Endometrium (tissue), 2 donors: ENCODE measurements around the gene CD300E.
"Not testable (repeated sequence)": the region's sequence is repeated elsewhere in the genome, so short reads cannot be mapped to it uniquely, and the experiment has no call there.

Experiments used
- FAIRE-seq: peaks from 2 replicates; lab custom pipeline; 2012; peaks lifted over from hg19 to GRCh38; lab: Jason Lieb, UNC
- donor health status: control.
- donor health status: control.

The CD300E gene

DNA sequence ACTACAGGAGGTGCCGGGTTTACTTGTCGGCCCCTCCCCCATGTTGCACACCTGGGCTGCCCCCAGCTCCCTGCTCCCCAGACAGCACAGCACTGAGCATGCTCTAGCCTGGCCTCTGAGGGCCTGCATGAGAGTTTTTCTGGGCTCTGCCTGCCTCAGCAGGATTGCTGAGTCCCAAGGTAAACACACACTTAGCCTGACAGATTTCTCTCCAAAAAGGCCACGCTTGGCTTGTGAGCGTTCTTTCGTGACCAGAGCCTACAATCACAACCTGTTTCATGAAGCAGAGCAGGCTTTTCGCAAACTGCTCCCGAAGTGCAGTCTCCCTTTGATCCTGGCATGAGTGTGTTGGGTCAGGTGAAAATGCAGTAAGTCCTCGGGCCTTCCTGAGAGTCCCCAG is 9.8 kb upstream of the CD300E start:
- FAIRE-seq, result no peak

DNA sequence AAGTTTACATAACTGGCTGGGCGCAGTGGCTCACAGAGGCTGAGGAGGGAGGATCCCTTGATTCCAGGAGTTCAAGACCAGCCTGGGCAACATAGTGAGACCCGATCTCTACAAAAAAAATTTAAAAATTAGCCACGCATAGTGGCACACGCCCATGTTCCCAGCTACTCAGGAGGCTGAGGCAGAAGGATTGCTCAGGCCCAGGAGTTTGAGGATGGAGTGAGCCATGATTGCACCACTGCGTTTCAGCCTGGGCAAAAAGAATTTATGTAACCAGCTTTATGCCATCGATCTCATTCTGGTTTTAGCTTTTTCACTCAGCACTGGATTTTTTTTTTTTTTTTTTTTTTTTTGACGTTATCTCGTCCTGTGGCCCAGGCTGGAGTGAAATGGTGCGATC is 9.1 kb upstream of the CD300E start:
- FAIRE-seq, result no peak

DNA sequence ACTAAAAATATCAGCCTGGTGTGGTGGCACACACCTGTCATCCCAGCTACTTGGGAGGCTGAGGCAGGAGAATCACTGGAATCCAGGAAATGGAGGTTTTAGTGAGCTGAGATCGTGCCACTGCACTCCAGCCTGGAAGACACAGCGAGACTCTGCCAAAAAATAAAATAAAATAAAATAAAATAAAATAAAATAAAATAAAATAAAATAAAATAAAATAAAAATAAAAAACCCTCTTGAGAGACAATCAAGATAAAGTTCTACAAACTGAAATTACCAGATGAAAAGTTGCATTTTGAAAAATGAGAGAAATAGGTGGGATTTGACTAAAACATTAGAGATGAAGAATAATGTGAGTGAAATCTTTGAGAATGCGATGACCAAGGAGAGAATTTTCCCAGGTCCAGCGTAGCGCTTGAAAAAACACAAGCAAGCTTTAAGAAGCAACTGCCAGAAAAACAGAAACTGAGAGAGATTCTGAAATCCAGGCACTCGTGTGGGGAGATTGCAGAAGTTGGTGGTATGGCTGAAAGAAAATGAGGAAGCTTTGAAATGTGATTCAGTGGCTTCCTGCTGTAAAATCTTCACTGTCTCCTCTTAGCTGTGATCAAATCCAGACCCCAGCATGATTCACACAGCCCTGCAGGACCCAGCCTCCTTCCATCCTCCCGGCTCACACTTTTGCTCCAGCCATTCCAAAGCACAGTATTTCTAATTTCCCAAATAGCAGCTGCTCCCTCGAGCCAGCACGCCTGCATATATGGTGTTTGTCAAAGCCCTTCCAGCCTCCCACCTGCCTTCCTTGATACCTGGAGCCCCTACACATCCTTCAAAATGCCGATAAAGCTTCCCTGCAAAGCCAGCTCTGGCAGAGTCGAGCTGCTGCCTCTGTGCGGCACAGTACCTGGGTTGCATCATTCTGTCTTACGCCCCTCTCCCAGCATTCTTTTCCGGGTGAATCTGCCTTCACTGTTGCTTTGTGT is 8.2 kb upstream of the CD300E start:
- no peak for FAIRE-seq

DNA sequence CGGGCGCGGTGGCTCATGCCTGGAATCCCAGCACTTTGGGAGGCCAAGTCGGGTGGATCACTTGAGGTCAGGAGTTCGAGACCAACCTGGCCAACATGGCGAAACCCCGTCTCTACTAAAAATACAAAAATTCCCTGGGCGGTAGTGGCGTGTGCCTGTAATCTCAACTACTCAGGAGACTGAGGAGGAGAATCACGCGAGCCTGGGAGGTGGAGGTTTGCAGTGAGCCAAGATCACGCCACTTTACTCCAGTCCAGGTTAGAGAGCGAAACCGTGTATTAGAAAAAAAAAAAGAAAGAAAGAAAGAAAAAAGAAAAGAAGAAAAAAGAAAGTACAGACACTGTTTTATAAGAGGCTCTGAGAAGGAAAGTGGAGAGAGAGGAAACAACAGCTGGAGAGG is 6.7 kb upstream of the CD300E start:
- FAIRE-seq, result not testable (repeated sequence)

DNA sequence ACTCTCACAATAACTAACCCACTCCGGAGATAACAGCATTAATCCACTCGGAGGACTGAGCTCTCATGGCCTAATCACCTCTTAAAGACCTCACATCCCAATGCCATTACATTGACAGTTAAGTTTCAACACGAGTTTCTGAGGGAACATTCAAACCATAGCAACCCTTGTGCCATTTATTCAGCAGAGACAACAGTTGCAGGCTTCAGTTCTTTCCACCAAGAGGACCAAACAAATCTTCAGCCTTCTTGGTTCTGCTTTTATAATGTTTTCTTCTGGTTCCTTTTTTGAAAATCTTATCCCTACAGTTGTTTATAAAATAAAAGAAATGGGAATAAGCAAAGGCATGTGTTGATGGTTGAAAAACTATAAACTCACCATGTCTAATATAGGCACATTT is 2.1 kb upstream of the CD300E start:
- no peak for FAIRE-seq

DNA sequence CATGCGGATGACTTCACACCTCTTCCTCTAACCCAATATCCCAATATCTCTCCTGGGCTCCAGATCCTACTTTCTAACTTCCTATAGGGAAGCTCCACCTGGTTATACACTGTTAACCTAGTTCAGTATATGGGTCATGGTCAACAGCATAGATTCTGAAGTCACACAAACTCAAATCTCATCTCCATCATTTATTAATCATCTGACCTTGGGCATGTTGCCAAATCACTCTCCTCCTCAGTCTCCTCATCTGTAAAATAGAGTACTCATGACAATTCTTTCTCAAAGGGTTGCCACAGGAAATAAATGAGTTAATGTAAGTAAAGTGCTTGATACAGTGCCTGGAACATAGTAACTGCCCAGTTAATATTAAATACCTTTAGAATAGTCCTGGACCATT is 593 bp upstream of the CD300E start:
- no peak for FAIRE-seq

DNA sequence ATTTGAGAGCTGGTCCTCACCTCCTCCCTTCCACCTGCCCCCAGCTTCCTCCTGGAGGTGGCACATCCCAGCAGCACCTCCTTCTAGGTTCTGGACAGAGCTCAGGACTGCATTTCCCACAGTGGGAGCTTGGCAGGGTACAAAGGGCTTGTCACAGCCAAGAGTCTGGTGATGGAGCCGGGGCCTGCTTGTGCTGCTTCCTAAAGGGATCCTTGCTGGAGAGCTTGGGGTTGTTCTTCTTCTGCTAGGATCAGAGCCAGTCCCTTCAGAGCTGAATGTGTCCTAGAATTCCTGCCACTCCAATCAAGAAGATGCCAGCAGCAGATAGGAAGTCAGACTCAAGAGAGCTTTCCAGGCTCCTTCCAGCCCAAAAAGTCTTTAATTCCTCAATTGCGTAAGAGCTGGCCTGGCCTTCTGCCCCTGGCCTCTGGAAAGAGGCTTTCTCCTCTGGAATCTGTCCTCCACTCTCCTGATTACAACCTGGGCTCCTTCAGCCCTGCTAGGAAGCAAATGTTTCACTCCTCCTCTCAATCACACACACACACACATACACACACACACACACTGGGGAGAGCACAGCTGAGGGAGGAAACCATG is 4.4 kb downstream of the CD300E start:
- no peak for FAIRE-seq

DNA sequence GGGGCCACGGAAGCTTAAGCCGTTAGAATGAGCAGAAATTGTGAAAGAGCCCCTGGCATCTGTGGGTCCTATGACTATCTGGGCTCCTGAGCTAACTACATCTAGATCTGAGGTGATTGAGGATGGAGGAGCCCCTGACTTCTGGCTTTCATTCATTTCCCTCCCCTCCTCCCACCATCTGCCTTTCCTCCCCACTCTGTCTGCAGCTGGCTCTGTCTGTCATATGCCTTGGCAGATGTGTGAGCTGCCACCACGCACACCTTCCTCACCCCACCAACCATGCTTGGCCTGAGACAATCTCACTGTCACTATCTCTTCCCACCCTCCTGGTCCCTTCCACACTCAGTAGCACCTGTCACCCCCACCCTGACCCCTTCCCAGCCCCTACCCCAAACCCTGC is 5.1 kb downstream of the CD300E start:
- no peak for FAIRE-seq

DNA sequence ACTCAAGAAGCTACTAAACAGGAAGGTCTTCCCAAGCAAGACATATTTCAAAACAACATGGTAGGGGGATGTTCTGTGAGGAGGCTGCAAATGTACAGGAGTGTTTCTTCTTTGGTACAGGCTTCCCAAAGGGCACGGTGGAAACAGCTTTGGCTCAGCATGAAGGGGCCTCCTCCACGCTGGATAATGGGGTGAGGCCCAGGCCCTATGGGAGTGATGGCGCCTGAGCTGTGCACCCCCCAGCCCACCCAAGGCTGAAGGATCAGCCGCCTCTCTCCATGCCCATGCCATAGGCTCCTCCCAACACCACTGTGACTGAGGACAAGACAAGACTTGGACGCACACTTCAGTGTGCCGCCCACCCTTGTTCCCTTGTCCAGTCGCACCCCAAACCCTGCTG is 6.8 kb downstream of the CD300E start:
- no peak for FAIRE-seq

DNA sequence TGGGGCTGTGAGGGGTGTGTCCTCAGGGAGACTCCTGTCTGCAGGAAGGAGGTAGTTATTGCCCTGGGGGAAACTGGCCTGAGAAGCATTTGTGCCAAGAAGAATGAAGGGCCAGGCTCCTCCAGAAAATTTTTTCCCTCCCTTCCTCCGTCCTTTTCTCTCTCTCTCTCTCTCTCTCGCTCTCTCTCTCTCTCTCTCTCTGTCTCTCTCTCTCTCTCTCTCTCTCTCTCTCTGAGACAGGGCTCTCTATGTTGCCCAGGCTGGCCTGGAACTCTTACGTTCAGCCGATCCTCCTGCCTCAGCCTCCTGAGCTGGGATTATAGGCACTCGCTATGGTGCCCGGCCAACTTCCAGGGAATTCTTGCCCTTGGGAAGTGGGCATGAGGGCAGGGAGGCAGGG is 11.5 kb downstream of the CD300E start:
- FAIRE-seq, result no peak

DNA sequence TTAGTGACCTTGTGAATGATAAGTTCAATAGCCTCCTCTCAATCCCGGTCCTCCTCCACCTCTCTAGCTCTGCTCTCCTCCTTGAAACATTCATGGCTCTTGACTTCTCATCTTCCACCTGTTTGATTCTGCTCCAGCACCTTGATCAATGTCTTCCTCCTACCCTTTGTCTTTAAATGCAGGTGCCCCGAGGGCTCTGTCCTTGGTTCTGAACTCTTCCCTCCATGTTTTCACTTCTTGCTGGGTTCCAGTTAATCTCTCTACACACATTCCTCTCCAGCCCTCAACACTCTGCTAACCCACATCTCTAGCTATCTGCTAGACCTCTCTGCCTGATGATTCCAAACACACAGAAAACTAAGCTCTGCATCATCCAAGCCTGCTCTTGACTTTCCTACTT is 13.4 kb downstream of the CD300E start:
- FAIRE-seq, result no peak

DNA sequence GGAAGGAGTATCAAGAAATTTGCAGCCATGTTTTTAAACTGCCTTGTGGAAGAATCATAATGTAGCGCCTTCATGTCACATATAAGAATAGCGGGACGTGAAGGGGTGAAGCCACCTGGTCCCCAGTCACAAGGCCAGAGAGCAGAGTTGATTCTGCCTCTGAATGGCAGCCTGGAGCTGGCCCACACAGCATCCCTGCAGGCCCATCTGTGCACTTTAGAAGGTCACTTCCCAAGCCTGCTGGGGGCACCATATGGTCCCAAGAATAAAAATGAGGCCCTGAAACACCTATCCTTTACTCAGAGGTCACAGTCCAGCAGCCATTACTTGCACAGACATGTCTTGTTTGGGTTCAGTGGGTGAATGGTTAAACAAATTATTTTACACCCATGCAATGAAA is 15.0 kb downstream of the CD300E start:
- FAIRE-seq, result no peak

DNA sequence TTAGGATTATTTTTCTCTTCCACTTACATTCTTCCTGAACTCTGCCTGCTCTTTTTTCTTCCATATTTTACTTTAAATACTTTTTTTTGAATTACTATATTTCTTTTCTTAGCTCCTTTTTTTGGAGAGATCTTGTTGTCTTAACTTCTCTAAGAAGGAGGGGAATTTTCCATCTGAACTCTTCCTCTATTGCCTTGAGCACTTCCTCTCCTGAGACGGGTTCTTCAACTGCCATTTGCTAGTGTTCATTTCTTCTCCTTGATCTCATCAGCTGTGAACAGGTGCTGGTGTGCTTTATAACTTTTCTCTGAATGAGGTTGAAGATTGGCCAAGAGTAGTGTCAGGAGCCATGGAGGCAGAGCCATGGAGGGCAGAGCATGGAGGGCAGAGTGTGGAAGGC is 16.3 kb downstream of the CD300E start:
- no peak for FAIRE-seq

DNA sequence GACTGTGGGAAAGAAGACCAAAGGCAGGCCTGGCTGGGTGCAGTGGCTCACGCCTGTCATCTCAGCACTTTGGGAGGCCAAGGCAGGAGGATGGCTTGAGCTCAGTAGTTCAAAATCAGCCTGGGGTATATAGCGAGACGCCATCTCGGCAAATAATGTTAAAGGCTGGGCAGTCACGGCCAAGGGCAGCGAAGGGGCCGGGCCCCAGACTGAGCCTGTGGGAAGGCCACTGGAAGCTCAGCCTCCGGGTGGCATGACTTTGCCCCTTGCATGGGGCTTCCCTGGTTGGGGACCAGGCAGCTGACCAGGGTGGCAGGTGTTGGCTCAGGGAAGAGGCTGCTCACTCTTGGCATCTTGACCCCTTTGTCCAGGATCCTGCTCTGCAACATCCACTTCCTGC is 17.5 kb downstream of the CD300E start:
- FAIRE-seq, result no peak

DNA sequence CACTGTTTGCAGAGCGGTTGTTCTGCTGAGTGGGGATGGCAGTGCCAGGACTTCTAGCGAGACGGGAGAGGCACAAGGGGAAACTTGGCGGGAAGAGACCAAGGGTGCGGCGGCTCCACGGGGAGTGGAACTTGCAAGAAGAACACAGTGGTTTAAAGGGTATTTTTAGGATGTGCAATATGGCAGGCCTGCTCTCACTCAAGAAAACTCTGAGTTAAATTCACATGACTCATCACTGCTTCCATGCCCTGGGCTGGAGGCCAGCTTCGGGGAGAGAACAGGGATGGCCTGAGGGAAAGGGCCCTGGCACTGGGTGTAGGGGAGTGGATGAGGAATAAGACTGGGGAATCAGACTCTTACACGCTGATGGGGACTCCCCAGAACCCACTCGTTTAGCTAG is 18.2 kb downstream of the CD300E start:
- FAIRE-seq, result no peak

DNA sequence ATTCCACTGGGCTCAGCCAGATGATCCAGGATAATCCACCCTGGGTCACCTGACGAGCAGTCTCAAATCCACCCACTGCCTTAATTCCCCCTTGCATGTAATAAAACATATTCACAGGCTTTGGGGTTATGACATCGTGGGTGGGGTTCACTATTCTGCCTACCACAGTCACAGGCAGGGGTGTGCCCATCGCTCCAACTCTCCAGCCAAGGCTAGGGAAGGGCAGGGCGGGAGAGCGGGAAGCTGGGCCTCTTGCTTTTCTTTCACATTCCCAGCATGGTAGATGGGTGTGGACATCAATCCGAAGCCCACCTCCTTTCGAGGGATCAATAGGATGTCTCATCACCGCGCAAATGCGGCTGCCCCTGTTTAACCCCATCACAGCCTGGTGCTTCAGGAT is 18.8 kb downstream of the CD300E start:
- FAIRE-seq, result no peak

DNA sequence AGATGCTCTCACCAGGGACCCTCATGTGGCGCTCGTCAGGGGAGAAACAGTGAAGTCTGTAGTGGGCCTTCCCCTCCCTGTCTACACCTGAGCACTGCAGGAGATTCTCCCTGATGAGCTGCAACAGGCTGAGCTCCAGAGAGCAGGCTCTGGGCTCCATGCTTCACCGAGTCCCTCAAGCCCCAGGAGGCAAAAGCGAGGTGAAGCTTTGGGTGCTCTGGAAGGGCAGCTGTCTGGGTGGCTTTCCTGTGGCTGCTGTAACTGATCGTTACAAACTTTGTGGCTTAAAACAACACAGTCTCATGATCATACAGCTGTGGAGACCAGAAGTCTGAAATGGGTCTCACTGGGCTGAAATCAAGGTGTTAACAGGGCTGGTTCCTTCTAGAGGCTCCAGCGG is 19.3 kb downstream of the CD300E start:
- no peak for FAIRE-seq

DNA sequence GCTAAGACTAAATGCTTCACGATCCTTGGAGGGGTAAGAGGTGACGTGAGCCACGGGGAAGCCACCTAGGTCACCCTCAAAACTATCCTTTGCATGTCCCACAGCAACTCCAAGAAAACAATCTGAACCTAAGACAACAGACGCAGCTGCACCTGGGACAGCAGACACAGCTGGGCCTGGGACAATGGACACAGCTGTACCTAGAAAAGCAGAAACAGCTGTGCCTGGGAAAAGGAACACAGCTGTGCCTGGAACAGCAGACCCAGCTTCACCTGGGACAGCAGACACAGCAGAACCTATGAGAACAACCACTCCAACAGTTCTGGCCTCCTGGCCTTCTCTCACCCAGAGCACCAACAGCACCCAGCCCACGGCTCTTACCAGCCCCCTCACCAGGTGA is 19.8 kb downstream of the CD300E start:
- no peak for FAIRE-seq

DNA sequence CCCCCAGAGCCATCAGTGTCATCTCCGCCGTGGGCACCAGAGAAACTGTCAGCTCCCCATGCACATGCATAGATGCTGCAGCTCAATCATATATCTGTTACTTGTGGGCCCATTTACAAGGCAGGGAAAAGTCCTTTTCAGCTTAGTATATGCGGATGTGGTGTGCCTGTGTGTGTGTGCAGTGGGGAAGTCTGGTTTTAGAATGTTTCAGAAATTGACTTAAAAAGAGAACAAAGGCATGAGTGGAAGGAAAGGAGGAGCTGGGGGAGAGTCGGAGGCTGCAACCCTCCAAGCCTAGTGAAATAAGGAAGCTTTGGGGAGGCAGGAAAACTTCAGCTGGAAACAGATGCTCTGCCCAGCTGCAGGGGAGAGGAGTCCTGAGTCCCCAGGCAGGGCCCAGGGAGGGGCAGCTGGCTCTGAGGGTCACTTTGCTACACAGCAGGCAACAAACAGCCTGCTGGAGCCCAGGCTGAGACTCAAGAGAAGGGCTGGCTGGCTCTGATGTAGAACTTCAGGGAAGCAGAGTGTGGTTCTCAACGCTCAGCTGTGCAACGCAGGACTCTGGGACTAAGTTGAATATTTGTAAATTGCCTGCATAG is 20.4 kb downstream of the CD300E start:
- no peak for FAIRE-seq

DNA sequence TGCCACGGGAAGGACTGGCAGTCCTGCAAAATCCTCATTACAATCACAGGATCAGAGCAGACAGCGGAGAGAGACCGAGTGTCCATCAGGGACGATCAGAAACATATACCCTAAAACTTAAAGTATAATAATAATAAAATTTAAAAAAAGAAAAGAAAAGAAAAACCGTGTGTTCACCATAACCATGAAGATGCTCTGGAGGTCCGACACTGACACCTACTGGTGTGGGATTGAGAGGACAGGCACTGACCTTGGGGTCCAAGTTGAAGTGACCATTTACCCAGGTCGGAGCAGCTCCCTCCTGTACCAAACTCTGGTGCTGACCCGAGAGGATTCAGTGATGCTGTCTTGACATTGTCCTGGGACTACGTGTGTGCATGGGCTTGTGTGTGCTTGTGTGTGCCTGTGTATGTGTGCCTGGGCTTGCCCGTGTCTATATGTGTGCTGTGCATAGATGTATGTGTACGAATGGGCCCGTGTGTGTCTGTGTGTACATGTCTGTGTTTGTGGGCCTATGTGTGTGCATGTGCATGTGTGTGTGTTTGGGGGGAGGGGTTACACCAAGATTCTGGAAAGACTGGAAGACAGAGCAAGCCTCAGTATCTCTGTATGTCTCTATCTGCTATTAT is 21.5 kb downstream of the CD300E start:
- FAIRE-seq, result no peak

DNA sequence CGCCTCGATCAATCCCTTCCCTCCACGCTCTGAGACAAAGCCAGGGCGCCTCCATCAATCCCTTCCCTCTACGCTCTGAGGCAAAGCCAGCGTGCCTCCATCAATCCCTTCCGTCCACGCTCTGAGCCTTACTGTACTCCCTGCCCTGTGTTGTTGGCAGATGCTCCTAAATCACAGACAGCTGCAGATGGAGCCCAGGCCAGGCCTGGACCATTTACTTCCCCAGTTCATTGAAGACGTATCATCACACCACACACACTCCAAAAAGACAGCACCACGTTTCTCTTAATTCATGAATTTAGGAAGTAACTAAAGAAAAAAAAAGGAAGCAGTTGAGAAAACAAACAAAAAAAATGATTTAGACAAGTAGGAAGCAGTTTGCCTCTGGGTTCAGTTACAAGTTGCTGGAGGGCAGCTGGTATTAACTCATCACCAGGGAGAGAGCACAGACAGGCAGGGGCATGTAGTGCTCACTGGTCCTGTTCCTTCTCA is 24.0 kb downstream of the CD300E start:
- no peak for FAIRE-seq

DNA sequence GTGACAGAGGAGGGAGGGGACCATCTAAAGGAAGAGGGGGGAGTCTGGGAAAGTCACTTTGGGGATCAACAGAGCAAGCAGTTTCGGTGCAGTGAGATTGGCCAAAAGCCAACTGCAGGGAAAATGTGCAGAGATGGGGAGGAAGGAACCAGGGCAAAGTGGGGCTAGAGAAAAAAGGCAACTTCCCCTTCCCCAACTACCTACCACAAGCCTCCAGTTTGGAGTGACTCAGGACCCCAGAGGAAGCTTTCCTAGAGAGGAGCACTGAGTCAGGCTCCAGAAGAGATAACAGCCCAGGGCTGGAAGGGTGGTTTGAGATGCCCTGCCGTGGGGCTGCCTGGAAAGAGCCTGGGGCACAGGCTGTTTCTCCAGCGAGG is 24.5 kb downstream of the CD300E start:
- FAIRE-seq, result no peak
